Lung microvascular endothelial cell (primary cell): ENCODE measurements around the gene GNG5. TPM values are rescaled to one million over a fixed set of nuclear protein-coding genes. Genes with fewer than 3 reads are reported as not detected.
"Not testable (repeated sequence)": the region's sequence is repeated elsewhere in the genome, so short reads cannot be mapped to it uniquely, and the experiment has no call there.

Experiments used
- DNase-seq, 2 donors: peaks; one replicate each; pipeline versions ENCODE4 v3.0.0 to v3.0.0-alpha.2; 2010; ENCODE audit warnings: low read depth in 2 of 2
- total RNA-seq: library from RNA; depleted of rRNA; stranded (reverse); fragments of >200 nt; gene quantifications from 2 replicates; pipeline ENCODE4 v1.2.1, GENCODE V29; 2014

Gene GNG5
- 11.1 and 17.7 TPM in 2 replicates for total RNA-seq

DNA sequence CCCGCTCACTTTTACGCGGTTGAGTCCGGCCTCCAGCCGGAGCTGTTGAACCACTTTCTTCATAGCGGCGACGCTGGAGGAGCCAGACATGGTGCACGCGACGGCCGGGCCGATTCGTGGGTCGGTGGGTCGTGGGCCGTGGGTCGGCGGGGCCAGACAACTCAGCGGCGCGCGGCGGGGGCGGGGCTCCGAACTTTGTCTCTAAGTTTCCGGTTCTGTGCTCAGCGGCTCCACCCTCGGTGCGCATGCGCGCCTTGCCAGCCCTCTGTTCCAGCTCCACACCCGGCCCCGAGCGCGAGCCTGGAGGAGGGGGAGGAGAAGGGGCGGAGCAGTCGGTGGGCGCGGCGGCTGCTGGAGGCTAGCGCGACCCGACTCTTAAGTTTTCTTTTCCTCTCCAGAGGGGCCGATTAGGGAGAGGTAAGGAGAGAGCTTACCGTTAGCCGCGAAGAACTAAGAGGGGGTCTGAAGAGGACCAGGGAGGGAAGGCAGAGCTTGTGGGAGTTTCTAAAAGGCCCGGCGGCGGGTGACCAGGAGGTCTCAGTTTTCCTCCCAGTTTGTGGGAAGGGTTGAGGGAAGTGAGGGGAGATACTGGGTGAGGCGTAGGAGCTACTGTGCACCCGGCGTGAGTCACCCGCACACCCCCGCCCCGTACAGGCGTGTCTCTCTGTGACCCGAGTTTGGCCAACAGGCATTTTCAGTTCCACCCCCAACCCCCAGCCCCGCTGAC lies at the start of gene GNG5, which contains the start of gene SPATA1:
Gene GNG5 (minus strand): TSS at position 580 of the 727 bp plus-strand sequence. CDS start 490 bp downstream, at position 90.
Gene SPATA1 (plus strand): TSS at position 385 of the 727 bp plus-strand sequence. CDS start 9,974 bp downstream, outside the sequence.
- peak; percentile 98 for DNase-seq

GRCh38 chr1:84550826-84551225 lies 44.4 kb upstream of the GNG5 start:
- no peak for DNase-seq

DNA sequence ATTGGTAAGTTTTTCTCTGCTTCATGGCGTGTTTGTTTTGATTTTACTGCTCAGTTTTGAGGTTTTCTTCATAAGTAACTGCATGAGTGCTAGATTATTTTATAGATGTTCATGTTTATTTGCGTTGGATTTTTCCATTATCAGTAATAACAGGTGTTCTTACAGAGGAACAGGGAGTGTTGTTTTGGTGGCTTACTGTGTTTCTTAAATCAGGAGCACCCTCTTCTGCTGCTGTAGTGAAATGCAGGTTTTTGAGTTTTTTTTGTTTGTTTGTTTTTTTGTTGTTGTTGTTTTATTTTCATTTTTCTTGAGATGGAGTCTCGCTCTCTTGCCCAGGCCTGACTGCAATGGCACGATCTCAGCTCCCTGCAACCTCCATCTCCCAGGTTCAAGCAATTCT lies 35.3 kb upstream of the GNG5 start:
- peak; percentile 10 to 11 for DNase-seq

GRCh38 chr1:84540759-84541158 lies 34.4 kb upstream of the GNG5 start:
- DNase-seq: no peak

- DNase-seq: peak in 1 of 2 donors; percentile 9
These were observed 33.6 kb upstream of the GNG5 start for GRCh38 chr1:84539972-84540371.

DNA sequence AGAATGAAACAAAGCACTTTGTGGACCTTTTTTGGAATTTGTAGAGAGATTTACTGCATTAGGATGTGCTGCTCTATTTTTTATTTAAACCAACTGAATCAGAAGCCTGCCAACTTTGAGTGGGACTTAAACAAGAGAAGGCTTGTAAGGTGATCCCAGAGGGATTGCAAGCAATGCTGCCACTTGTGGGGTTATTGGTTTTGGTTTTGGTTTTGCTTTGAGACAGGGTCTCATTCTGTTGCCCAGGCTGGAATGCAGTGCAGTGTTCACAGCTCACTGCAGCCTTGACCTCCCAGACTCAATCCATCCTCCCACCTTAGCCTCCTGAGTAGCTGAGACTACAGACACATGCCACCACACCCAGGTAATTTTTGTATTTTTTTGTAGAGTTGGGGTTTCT lies 32.2 kb upstream of the GNG5 start:
- DNase-seq: no peak

GRCh38 chr1:84525779-84526178 lies 19.4 kb upstream of the GNG5 start:
- DNase-seq: peak in 1 of 2 donors; percentile 1

DNA sequence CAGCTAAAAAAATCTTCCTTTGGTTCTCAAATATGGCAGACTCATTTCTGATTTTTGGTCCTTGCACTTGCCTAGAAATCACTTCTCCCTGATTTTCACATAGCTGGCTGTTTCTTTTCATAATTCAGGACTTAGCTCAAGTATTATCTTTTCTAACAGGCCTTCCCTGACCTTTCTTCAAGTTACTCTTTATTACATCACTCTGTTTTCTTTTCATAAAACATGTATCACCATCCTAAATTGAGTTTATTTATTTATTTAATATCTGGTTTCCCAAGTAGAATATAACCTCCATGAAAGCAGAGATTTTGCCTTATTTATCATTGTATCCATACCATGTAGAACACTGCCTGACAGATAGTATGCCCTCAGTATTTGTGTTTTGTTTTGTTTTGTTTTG lies 18.2 kb upstream of the GNG5 start:
- no peak for DNase-seq

DNA sequence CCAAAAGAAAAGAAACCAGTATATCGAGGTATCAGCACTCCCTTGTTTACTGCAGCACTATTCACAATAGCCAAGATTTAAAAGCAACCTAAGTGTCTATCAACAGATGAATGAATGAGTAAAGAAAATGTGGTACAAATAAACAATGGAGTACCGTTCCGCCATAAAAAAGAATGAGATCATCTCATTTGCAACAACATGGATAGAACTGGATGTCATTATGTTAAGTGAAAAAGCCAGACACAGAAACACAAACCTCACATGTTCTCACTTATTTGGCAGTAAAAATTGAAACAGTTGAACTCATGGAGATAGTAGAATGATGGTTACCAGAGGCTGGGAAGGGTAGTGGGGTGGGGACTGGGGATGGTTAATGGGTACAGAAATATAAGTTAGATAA lies 4.3 kb upstream of the GNG5 start:
- no peak for DNase-seq

DNA sequence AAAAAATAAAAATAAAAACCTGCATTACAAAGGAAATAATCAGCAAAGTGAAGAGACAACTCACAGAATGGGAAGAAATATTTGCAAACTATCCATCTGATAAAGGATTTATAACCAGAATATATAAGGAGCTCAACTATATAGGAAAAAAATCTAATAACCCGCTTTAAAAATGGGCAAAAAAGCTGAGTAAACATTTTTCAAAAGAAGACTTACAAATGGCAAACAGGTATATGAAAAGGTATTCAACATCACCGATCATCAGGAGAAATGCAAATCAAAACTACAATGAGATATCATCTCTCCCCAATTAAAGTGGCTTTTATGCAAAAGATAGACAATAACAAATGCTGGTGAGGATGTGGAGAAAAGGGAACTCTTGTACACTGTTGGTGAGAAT lies 3.8 kb upstream of the GNG5 start:
- DNase-seq: no peak

- no peak for DNase-seq
These were observed 2.6 kb upstream of the GNG5 start for GRCh38 chr1:84509029-84509428.

DNA sequence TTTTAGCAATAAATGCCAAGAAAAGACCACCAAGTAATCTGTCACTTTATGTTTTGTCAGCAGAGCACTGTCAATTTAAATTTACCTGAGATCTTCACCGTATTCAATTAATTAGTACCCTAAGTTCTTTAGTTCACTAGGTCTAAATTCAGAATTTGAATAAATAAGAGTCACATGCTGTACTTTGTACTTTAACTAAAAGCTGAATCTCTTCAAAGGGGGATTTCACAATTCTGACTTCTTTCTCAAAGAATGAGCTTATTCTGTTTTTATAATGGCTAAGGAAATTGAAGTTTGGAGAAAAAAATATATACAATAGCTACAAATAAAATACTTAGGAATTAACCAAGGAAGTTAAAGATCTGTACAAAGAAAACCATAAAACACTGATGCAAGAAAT lies 2.1 kb upstream of the GNG5 start:
- no peak for DNase-seq

DNA sequence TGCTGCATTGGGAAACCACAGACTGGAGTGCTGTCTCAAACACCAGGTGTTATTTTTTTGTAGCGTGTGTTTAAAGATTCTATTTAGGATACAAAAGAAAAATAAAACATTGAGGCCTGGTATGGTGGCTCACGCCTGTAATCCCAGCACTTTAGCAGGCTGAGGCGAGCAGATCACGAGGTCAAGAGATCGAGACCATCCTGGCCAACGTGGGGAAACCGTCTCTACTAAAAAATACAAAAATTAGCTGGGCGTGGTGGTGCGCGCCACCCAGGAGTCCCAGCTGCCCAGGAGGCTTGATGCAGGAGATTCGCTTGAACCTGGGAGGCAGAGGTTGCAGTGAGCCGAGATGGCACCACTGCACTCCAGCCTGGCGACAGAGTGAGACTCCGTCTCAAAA lies 1.5 kb upstream of the GNG5 start:
- DNase-seq: not testable (repeated sequence)

- peak; percentile 19 to 46 for DNase-seq
These were observed 510 bp upstream of the GNG5 start for GRCh38 chr1:84506729-84507453.

- peak; percentile 75 to 80 for DNase-seq
These were observed 834 bp downstream of the GNG5 start for GRCh38 chr1:84505493-84506001.

DNA sequence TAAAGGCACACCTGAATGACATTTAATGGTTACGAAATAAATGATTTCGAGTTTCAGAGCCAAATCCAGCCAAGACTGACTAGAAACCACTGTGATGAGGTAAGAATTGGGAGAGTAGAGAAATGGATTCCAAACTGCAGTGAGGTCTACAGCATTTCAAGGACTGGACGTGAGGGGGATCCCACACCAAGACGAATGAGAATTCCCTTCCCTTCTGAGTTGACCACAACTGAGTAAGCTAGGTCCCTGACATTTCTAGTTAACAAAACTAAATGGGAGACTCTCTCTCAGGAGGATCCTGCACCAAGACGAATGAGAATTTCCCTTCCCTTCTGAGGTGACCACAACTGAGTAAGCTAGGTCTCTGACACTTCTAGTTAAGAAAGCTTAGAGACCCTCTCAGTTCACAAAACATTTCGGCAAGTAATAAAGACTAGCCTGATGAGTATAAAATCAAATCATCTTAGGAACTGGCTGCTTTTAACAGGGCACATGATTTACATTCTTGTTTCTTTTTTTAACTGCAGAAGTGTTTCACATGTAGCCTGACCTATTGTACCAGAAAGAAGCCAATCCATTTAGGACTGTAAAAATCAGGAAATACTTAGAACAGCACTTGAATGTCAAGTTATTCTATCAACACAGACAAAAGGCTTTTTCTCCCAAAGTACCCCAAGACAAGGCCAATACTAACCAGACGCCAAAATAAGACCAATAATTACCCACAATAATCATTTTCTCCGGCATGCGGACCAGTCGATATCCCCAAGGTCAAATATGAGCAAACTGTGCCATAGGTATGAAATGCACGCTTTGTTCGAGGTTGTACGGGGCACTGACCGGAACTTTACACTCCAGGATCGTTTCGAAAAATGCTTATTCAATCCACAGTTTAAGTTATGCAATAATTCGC lies 1.5 kb downstream of the GNG5 start:
- peak; percentile 40 to 59 for DNase-seq

GRCh38 chr1:84502927-84503326 lies 3.5 kb downstream of the GNG5 start:
- DNase-seq: peak in 1 of 2 donors; percentile 2

GRCh38 chr1:84497631-84498275 lies 8.6 kb downstream of the GNG5 start:
- no peak for DNase-seq

- no peak for DNase-seq
These were observed 9.9 kb downstream of the GNG5 start for GRCh38 chr1:84496498-84496897.

DNA sequence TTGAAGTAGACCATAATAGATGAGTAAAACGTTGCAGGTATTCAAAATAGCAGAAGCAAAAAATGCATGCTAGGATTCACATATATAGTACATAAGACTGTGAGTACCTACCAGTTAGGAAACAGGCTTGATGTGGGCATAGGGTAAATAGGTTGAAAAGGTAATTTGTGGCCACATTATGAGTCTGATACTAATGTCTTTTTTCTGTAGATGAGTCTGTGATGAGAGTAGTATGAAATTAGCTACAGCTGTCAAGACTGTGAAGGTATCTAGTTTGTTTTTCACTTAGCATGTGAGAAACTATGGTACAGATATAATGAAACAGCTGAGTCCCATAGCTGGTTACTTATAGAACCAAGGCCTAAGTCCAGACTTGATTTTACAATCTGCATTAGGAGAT lies 12.6 kb downstream of the GNG5 start:
- DNase-seq: no peak

GRCh38 chr1:84492726-84493125 lies 13.7 kb downstream of the GNG5 start:
- DNase-seq: peak in 1 of 2 donors; percentile 1
